GM12875 (cell line): ENCODE data around the gene TXNDC12.
A peak's percentile ranks its signal among the peaks of the same experiment; 100 is the strongest.
"Not testable (repeated sequence)": the region's sequence is repeated elsewhere in the genome, so short reads cannot be mapped to it uniquely, and the experiment has no call there.

ENCODE experiments used
- H3K4me3 ChIP-seq: one replicate; pipeline ENCODE4 v1.5.1; 2011; ENCODE audit warnings: low read depth, low read length, control low read depth
- CTCF ChIP-seq: IDR thresholded peaks from 2 replicates; pipeline ENCODE4 v1.5.1; 2011; ENCODE audit warnings: low read depth, mild to moderate bottlenecking, control low read depth, inconsistent platforms, low read length, moderate library complexity, borderline replicate concordance; ENCODE audit not compliant: insufficient read depth

Gene TXNDC12

GRCh38 chr1:52055066-52055865 is at the start of gene TXNDC12:
TXNDC12 (minus strand) TSS chr1:52055191; CDS start chr1:52055096, 95 bp downstream.
- no peak for TF ChIP-seq CTCF
- H3K4me3 ChIP-seq = peak within 1 kb of the TSS; percentile 70

GRCh38 chr1:52102336-52103013 is 47.5 kb upstream of the TXNDC12 start:
- H3K4me3 ChIP-seq = no peak overlapping the region
- TF ChIP-seq CTCF = no peak

- no peak overlapping the region for H3K4me3 ChIP-seq
- no peak for TF ChIP-seq CTCF
These were observed 43.3 kb upstream of the TXNDC12 start for GRCh38 chr1:52098139-52098871.

- TF ChIP-seq CTCF = no peak
- no peak overlapping the region for H3K4me3 ChIP-seq
These were observed 41.2 kb upstream of the TXNDC12 start for GRCh38 chr1:52096216-52096615.

GRCh38 chr1:52094300-52094699 is 39.3 kb upstream of the TXNDC12 start:
- not testable (repeated sequence) for H3K4me3 ChIP-seq

- H3K4me3 ChIP-seq = not testable (repeated sequence)
These were observed 32.9 kb upstream of the TXNDC12 start for GRCh38 chr1:52087892-52088291.

GRCh38 chr1:52080014-52080415 is 25.0 kb upstream of the TXNDC12 start:
- no peak overlapping the region for H3K4me3 ChIP-seq
- TF ChIP-seq CTCF = no peak

- H3K4me3 ChIP-seq = not testable (repeated sequence)
These were observed 22.3 kb upstream of the TXNDC12 start for GRCh38 chr1:52077277-52077676.
